ENCODE results near the gene ELAVL1. TPM values are rescaled to one million over a fixed set of nuclear protein-coding genes. Genes with fewer than 3 reads are reported as not detected.

The ELAVL1 gene
- total and polyA plus RNA-seq, 2 of the 13 experiments (the other 11 are each of a cell fraction or from before 2014, with no cell fraction given): 27.9 to 38.4 TPM

GRCh38 chr19:7943444-7944176 lies 61.8 kb downstream of the ELAVL1 start, which contains the start of gene TIMM44 (continued):
- TF ChIP-seq NR2F1 (CRISPR knock-in tag; IDR thresholded peaks at IDR 0.05) (peak; percentile 33 to 44; a peak in 2 of 4 replicates), SP2 (CRISPR knock-in tag; IDR thresholded peaks at IDR 0.05) (peak; percentile 89), IRX3 (CRISPR knock-in tag; IDR thresholded peaks at IDR 0.05; ENCODE audit: borderline replicate concordance, low read depth) (peak; percentile 72; the same call in 1 of the 2 replicates), GATA4 (IDR thresholded peaks at IDR 0.05; ENCODE audit: borderline replicate concordance, low read depth) (0 out of 2 replicates have a peak, but pooled peaks have one; percentile 39), MIER2 (CRISPR knock-in tag; IDR thresholded peaks at IDR 0.05) (no peak), ZNF232 (CRISPR knock-in tag; IDR thresholded peaks at IDR 0.05; ENCODE audit: borderline replicate concordance) (no peak; the same call in none of the 2 replicates), ZNF597 (CRISPR knock-in tag; IDR thresholded peaks at IDR 0.05) (no peak), AGO2 (optimal IDR thresholded peaks at IDR 0.05; ENCODE audit: low read depth, low read length) (peak; percentile 72), ZNF766 (CRISPR knock-in tag; IDR thresholded peaks at IDR 0.05; ENCODE audit: borderline replicate concordance) (no peak; the same call in 1 of the 2 replicates), ZFP62 (CRISPR knock-in tag; IDR thresholded peaks at IDR 0.05) (no peak), HBP1 (CRISPR knock-in tag; IDR thresholded peaks at IDR 0.05; ENCODE audit: low read depth) (peak; percentile 64; the same call in 1 of the 2 replicates), SMYD3 (CRISPR knock-in tag; IDR thresholded peaks at IDR 0.05) (no peak; the same call in 1 of the 2 replicates), UBTF (CRISPR knock-in tag; IDR thresholded peaks at IDR 0.05) (peak; percentile 88), PATZ1 (CRISPR knock-in tag; IDR thresholded peaks at IDR 0.05) (no peak; the same call in none of the 2 replicates), ATM (IDR thresholded peaks at IDR 0.05; ENCODE audit: borderline replicate concordance) (no peak), ZNF256 (CRISPR knock-in tag; conservative IDR thresholded peaks at IDR 0.05) (no peak; the same call in 1 of the 2 replicates), TBX3 (IDR thresholded peaks at IDR 0.05; ENCODE audit: borderline replicate concordance) (peak; percentile 31; the same call in 1 of the 2 replicates), NFRKB (IDR thresholded peaks at IDR 0.05) (peak; percentile 81), ZNF674 (CRISPR knock-in tag; IDR thresholded peaks at IDR 0.05; ENCODE audit: low read depth) (0 out of 2 replicates have a peak, but pooled peaks have one; percentile 47), RARG (CRISPR knock-in tag; IDR thresholded peaks at IDR 0.05; ENCODE audit: low read depth) (no peak), ZNF850 (CRISPR knock-in tag; conservative IDR thresholded peaks at IDR 0.05) (no peak; the same call in 1 of the 2 replicates)
